Ovary (tissue), 9 donors: ENCODE results near the gene MKLN1. TPM values are rescaled to one million over a fixed set of nuclear protein-coding genes. Genes with fewer than 3 reads are reported as not detected.

Experiments
- DNase-seq, 5 donors: peaks; one replicate each; pipeline ENCODE4 v3.0.0-alpha.2; 2019 to 2020
- H3K27ac ChIP-seq, 2 donors: fragments of 200-600 bp; one replicate each; pipeline versions ENCODE4 v1.5.1 to v1.8.0; 2019 to 2022
- H3K27me3 ChIP-seq: fragments of 200-600 bp; one replicate; pipeline ENCODE4 v1.8.0; 2022
- H3K36me3 ChIP-seq: fragments of 200-600 bp; sonication (generic); one replicate; pipeline ENCODE4 v1.5.1; 2019
- H3K4me1 ChIP-seq: one replicate; pipeline ENCODE4 v1.8.1; 2013; ENCODE audit warnings: mild to moderate bottlenecking, moderate library complexity; ENCODE audit not compliant: insufficient read depth
- H3K4me3 ChIP-seq: fragments of 200-600 bp; sonication (generic); one replicate; pipeline ENCODE4 v1.5.1; 2017
- H3K9me3 ChIP-seq, 2 donors: fragments of 200-600 bp in 1 of 2; sonication (generic) in 1 of 2; one replicate each; pipeline versions ENCODE4 v1.5.1 to v1.8.1; 2013 to 2019; ENCODE audit warnings: mild to moderate bottlenecking in 1 of 2, moderate library complexity in 1 of 2
- CTCF ChIP-seq, 3 donors: fragments of 450-650 bp in 2 of 3; fragments of 200-600 bp in 1 of 3; IDR thresholded peaks; one replicate each; pipeline versions ENCODE4 v1.5.1 to v1.8.0; 2016 to 2022; ENCODE audit warnings: antibody characterized with exemption in 3 of 3, mild to moderate bottlenecking in 1 of 3
- EP300 ChIP-seq: sonication (generic); formaldehyde crosslinking; IDR thresholded peaks from one replicate; pipeline ENCODE4 v1.6.1; 2017; ENCODE audit warnings: antibody characterized with exemption
- POLR2A ChIP-seq: fragments of 450-650 bp; IDR thresholded peaks from one replicate; pipeline ENCODE4 v1.6.1; 2017; ENCODE audit warnings: antibody characterized with exemption, mild to moderate bottlenecking, moderate library complexity
- WGBS, 3 donors: extraction: QIAGEN DNeasy Blood & Tissue Kit in 1 of 3; methylation state at CpG; one replicate each; pipeline versions ENCODE4 v1.1.5 to v1.1.7; 2013 to 2017; 5-methylcytosine and 5-hydroxymethylcytosine counted together
- intact Hi-C, 4 donors: fragments of 100-400 bp; cut with DNase I; formaldehyde crosslinking; loops; one replicate each; pipeline versions ENCODE4 v1.11.0 to v1.15.1; 2022 to 2023
- polyA plus RNA-seq, 2 donors: library from polyadenylated mRNA; stranded (reverse); fragments of 200-250 nt in 1 of 2; fragments of 350-450 nt in 1 of 2; fragmentation: Illumina TruSeq in 1 of 2; extraction: RNeasy Lipid Tissue Mini Kit (QIAGEN cat#74804) in 1 of 2; gene quantifications; one replicate each; pipeline ENCODE4 v1.2.3, GENCODE V29; 2013 to 2014
- total RNA-seq, 7 donors: library from RNA; depleted of rRNA in 2 of 7; stranded (reverse); fragments of >200 nt in 2 of 7; fragmentation: NEBNext Ultra II Directional in 3 of 7; extraction: Animal tissue kit (Norgen Biotek cat#: 25700) in 3 of 7; gene quantifications; one replicate each; pipeline versions ENCODE4 v1.1.0 to v1.2.4, GENCODE V29; 2016 to 2023
- donor health status: DM: no; HTN: no; CAD: no; lungs with moderate emphysema.
- donor health status: DM: no; HTN: no; CAD: no.
- donor health status: Bipolar disorder and iron deficiency.
- donor health status: DM: yes; HTN: yes; CAD: no.
- donor health status: DM: no; HTN: no; CAD: no.
- donor health status: DM: yes; HTN: yes; CAD: no.

The MKLN1 gene
- total and polyA plus RNA-seq, 9 donors: 12.7 to 87.1 (median 53.8) TPM

- H3K4me1 ChIP-seq: peaks cover 1% of the 10 kb centered on the region
- no peaks in the 10 kb centered on the region for H3K27me3 ChIP-seq
- TF ChIP-seq CTCF (IDR thresholded peaks at IDR 0.05): no peak
- TF ChIP-seq EP300: no peak
- TF ChIP-seq POLR2A: no peak
- intact Hi-C loops: no loop called here
- no peaks in the 10 kb centered on the region for H3K9me3 ChIP-seq
- H3K27ac ChIP-seq: no peak overlapping the region
- H3K36me3 ChIP-seq: no peaks in the 10 kb centered on the region
- DNase-seq: no peak
- no peak overlapping the region for H3K4me3 ChIP-seq
Measured at GRCh38 chr7:131524703-131525102, 197.0 kb downstream of the MKLN1 start.

GRCh38 chr7:131525820-131526219 is 198.1 kb downstream of the MKLN1 start:
- WGBS, 3 donors: 69 to 89% (median 86%) methylated on average over 2 of the region's 2 CpGs
- intact Hi-C loops: no loop called here
- Histone ChIP-seq H3K27ac (no peak overlapping the region), H3K9me3 (no peaks in the 10 kb centered on the region), H3K4me3 (no peak overlapping the region), H3K27me3 (no peaks in the 10 kb centered on the region), H3K4me1 (peaks cover 1% of the 10 kb centered on the region), H3K36me3 (no peaks in the 10 kb centered on the region)
- TF ChIP-seq POLR2A (no peak), CTCF (IDR thresholded peaks at IDR 0.05) (no peak), EP300 (no peak)
- no peak for DNase-seq

GRCh38 chr7:131527456-131527855 is 199.8 kb downstream of the MKLN1 start:
- intact Hi-C loops: no loop called here
- no peak for DNase-seq
- Histone ChIP-seq H3K4me3 (no peak overlapping the region), H3K27ac (no peak overlapping the region), H3K4me1 (no peaks in the 10 kb centered on the region), H3K9me3 (no peaks in the 10 kb centered on the region), H3K36me3 (no peaks in the 10 kb centered on the region), H3K27me3 (no peaks in the 10 kb centered on the region)
- WGBS, 3 donors: 57 to 64% (median 59%) methylated on average over 4 of the region's 4 CpGs
- TF ChIP-seq POLR2A (no peak), EP300 (no peak), CTCF (IDR thresholded peaks at IDR 0.05) (no peak)

DNA sequence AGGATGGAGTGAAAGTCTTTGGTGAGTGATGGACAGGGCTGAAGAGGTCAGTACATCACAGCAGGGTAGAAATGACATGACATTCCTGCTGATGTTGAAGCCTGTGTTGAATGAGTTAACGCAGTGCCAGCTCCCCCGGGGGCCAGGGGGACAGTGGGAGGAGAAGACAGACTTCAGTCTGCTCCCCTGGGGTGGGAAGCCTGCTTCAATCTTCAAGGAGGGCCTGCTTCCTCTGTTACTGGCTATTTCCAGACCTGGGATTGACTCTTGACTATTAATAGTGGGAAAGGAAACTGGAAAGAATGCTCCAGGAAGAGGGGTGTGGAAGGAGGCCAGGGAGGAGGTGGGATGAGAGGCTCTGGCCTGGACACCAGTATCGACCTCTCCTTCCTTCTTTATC is 201.5 kb downstream of the MKLN1 start:
- H3K9me3 ChIP-seq: no peaks in the 10 kb centered on the region
- intact Hi-C loops: no loop called here
- DNase-seq: peak in 2 of 5 donors; percentile 0 to 2
- no peaks in the 10 kb centered on the region for H3K4me1 ChIP-seq
- 37 to 45% (median 43%) methylated on average over 3 of the region's 3 CpGs for WGBS, 3 donors
- no peak overlapping the region for H3K4me3 ChIP-seq
- H3K27ac ChIP-seq: no peak overlapping the region
- H3K36me3 ChIP-seq: no peaks in the 10 kb centered on the region
- H3K27me3 ChIP-seq: no peaks in the 10 kb centered on the region
- no peak for TF ChIP-seq EP300
- no peak for TF ChIP-seq POLR2A
- no peak for TF ChIP-seq CTCF (IDR thresholded peaks at IDR 0.05)

- Histone ChIP-seq H3K36me3 (no peaks in the 10 kb centered on the region), H3K4me1 (no peaks in the 10 kb centered on the region), H3K4me3 (no peak overlapping the region), H3K9me3 (no peaks in the 10 kb centered on the region), H3K27ac (no peak overlapping the region), H3K27me3 (no peaks in the 10 kb centered on the region)
- DNase-seq: peak in 2 of 5 donors; percentile 3 to 15
- intact Hi-C loops: no loop called here
- WGBS, 3 donors: 89 to 91% (median 89%) methylated on average over 9 to 11 of the region's 11 CpGs
- TF ChIP-seq CTCF (IDR thresholded peaks at IDR 0.05) (no peak), POLR2A (no peak), EP300 (no peak)
Measured at GRCh38 chr7:131529617-131530016, 201.9 kb downstream of the MKLN1 start.
